Gastrocnemius medialis (tissue), 4 donors: ENCODE data around the gene ENOX1.

Experiments used
- POLR2A ChIP-seq, 2 donors: fragments of 450-650 bp; IDR thresholded peaks; one replicate each; pipeline ENCODE4 v1.6.1; 2017; ENCODE audit warnings: antibody characterized with exemption in 2 of 2, mild to moderate bottlenecking in 2 of 2, moderate library complexity in 2 of 2
- TF ChIP-seq, protein P1 (sequence below), 5 experiments: fragments of 450-650 bp in 3 of 5; fragments of 200-600 bp in 2 of 5; sonication (generic) in 2 of 5; IDR thresholded peaks in 4 of 5; conservative IDR thresholded peaks in 1 of 5; 1 replicate in 4 of 5; 2 replicates in 1 of 5; pipeline ENCODE4 v1.5.1; 2016 to 2019; ENCODE audit warnings: antibody characterized with exemption in 5 of 5, mild to moderate bottlenecking in 3 of 5, moderate library complexity in 3 of 5

- TF ChIP-seq, protein P1, sequence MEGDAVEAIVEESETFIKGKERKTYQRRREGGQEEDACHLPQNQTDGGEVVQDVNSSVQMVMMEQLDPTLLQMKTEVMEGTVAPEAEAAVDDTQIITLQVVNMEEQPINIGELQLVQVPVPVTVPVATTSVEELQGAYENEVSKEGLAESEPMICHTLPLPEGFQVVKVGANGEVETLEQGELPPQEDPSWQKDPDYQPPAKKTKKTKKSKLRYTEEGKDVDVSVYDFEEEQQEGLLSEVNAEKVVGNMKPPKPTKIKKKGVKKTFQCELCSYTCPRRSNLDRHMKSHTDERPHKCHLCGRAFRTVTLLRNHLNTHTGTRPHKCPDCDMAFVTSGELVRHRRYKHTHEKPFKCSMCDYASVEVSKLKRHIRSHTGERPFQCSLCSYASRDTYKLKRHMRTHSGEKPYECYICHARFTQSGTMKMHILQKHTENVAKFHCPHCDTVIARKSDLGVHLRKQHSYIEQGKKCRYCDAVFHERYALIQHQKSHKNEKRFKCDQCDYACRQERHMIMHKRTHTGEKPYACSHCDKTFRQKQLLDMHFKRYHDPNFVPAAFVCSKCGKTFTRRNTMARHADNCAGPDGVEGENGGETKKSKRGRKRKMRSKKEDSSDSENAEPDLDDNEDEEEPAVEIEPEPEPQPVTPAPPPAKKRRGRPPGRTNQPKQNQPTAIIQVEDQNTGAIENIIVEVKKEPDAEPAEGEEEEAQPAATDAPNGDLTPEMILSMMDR (IDR thresholded peaks at IDR 0.05 in 4 of 5, conservative IDR thresholded peaks at IDR 0.05 in 1 of 5) = no peak
- TF ChIP-seq POLR2A (IDR thresholded peaks at IDR 0.05) = no peak
These were observed 155.7 kb downstream of the ENOX1 start for GRCh38 chr13:43631106-43631505.
